Right lobe of liver (tissue), 6 donors: ENCODE measurements around the gene ARMC5. TPM values are rescaled to one million over a fixed set of nuclear protein-coding genes. Genes with fewer than 3 reads are reported as not detected.
"Not testable (repeated sequence)": the region's sequence is repeated elsewhere in the genome, so short reads cannot be mapped to it uniquely, and the experiment has no call there.

ENCODE experiments used
- ATAC-seq, 4 donors: fragments of 200-7000 bp; cut with Tn5 transposase; one replicate each; pipeline ENCODE4 v1.9.1; 2020; ENCODE audit warnings: mild to moderate bottlenecking in 4 of 4, moderate library complexity in 4 of 4
- DNase-seq, 3 donors: peaks; one replicate each; pipeline ENCODE4 v3.0.0-alpha.2; 2020
- H3K27ac ChIP-seq, 3 donors: fragments of 200-600 bp; one replicate each; pipeline ENCODE4 v1.8.0; 2022
- H3K27me3 ChIP-seq, 2 donors: fragments of 200-600 bp; one replicate each; pipeline ENCODE4 v1.8.0; 2022
- H3K36me3 ChIP-seq, 4 donors: fragments of 200-600 bp; sonication (generic) in 1 of 4; one replicate each; pipeline versions ENCODE4 v1.5.1 to v1.8.0; 2017 to 2022; ENCODE audit warnings: control low read depth in 1 of 4
- H3K4me1 ChIP-seq, 4 donors: fragments of 200-600 bp; sonication (generic) in 1 of 4; one replicate each; pipeline versions ENCODE4 v1.5.1 to v1.8.0; 2017 to 2022; ENCODE audit warnings: control low read depth in 1 of 4
- H3K4me3 ChIP-seq, 3 donors: fragments of 200-600 bp; one replicate each; pipeline ENCODE4 v1.8.0; 2022
- H3K9me3 ChIP-seq, 4 donors: fragments of 200-600 bp; sonication (generic) in 1 of 4; one replicate each; pipeline versions ENCODE4 v1.5.1 to v1.8.0; 2017 to 2022; ENCODE audit warnings: control low read depth in 1 of 4
- POLR2A ChIP-seq: fragments of 450-650 bp; IDR thresholded peaks from one replicate; pipeline ENCODE4 v1.6.1; 2017; ENCODE audit warnings: antibody characterized with exemption, mild to moderate bottlenecking
- WGBS: methylation state at CpG from one replicate; pipeline ENCODE4 v1.1.6; 2018; ENCODE audit warnings: low coverage, low lambda C conversion rate; ENCODE audit not compliant: insufficient coverage; ENCODE audit errors: missing lambda C conversion rate; 5-methylcytosine and 5-hydroxymethylcytosine counted together
- intact Hi-C, 2 donors: fragments of 100-400 bp; cut with DNase I; formaldehyde crosslinking; loops; one replicate each; pipeline versions ENCODE4 v1.11.2 to v1.14.1; 2022
- total RNA-seq, 6 experiments: library from RNA; depleted of rRNA in 2 of 6; stranded (reverse); fragments of >200 nt in 2 of 6; fragmentation: NEBNext Ultra II Directional in 3 of 6; extraction: Animal tissue kit (Norgen Biotek cat#: 25700) in 3 of 6; gene quantifications; one replicate each; pipeline versions ENCODE4 v1.1.0 to v1.2.4, GENCODE V29; 2016 to 2023
- TF ChIP-seq, protein P1 (sequence below), 4 donors: fragments of 200-600 bp in 3 of 4; fragments of 450-650 bp in 1 of 4; IDR thresholded peaks; one replicate each; pipeline versions ENCODE4 v1.5.1 to v1.8.0; 2016 to 2022; ENCODE audit warnings: antibody characterized with exemption in 4 of 4, mild to moderate bottlenecking in 2 of 4
- donor health status: DM: no; HTN: yes; CAD: no.
- donor health status: DM: no; HTN: no; CAD: no.
- donor health status: DM: no; HTN: no; CAD: no.
- donor health status: DM: no; HTN: yes; CAD: no.
- donor health status: DM: no; HTN: yes; CAD: no.

ARMC5 gene
- total RNA-seq, 6 experiments from 2014 or later = 3.9 to 20.9 (median 11.0) TPM

DNA sequence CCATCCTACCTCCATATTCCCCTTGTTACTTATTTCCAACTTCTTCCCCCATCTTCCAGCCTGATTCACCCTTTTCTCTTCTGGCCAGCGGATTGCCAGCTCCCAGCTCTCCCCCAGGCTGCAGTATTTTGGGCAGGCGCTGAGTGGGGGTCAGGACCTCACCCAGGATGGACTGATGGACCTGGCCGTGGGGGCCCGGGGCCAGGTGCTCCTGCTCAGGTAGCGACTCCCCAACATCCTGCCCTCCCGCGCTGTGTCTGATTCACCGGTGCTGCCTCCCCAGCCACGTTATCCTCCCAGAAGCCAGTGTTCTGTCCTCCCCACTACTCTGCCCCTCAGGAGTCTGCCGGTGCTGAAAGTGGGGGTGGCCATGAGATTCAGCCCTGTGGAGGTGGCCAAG is 46.6 kb upstream of the ARMC5 start:
- no peak for ATAC-seq
- H3K4me1 ChIP-seq = no peaks in the 10 kb centered on the region
- intact Hi-C loops = no loop called here
- H3K27me3 ChIP-seq = no peaks in the 10 kb centered on the region
- no peaks in the 10 kb centered on the region for H3K9me3 ChIP-seq
- no peak for TF ChIP-seq POLR2A
- TF ChIP-seq, protein P1, sequence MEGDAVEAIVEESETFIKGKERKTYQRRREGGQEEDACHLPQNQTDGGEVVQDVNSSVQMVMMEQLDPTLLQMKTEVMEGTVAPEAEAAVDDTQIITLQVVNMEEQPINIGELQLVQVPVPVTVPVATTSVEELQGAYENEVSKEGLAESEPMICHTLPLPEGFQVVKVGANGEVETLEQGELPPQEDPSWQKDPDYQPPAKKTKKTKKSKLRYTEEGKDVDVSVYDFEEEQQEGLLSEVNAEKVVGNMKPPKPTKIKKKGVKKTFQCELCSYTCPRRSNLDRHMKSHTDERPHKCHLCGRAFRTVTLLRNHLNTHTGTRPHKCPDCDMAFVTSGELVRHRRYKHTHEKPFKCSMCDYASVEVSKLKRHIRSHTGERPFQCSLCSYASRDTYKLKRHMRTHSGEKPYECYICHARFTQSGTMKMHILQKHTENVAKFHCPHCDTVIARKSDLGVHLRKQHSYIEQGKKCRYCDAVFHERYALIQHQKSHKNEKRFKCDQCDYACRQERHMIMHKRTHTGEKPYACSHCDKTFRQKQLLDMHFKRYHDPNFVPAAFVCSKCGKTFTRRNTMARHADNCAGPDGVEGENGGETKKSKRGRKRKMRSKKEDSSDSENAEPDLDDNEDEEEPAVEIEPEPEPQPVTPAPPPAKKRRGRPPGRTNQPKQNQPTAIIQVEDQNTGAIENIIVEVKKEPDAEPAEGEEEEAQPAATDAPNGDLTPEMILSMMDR (IDR thresholded peaks at IDR 0.05) = no peak
- WGBS = 60% methylated on average over 4 of the region's 10 CpGs
- H3K4me3 ChIP-seq = no peak overlapping the region
- DNase-seq = no peak
- H3K36me3 ChIP-seq = no peaks in the 10 kb centered on the region
- no peak overlapping the region for H3K27ac ChIP-seq

DNA sequence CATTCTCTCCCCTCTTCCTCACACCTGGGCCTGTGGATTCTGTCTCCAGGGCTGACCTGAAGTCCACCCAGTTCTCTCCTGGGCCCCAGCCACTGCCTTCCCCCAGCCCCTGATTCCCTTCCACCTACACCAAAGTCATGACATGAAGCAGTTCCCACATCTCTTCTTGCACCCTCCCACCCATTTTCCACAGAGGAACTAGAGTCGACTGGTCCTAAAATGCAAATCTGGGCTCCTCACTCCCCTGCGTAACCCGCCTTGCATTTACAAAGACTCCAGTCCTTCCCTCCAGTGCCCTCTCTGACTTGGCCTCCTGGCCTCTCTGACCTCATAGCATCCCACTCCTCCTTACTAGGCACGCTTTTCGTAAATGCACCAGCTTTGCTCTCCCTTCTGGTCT is 45.9 kb upstream of the ARMC5 start:
- Histone ChIP-seq H3K36me3 (no peaks in the 10 kb centered on the region), H3K4me3 (no peak overlapping the region), H3K9me3 (no peaks in the 10 kb centered on the region), H3K27me3 (no peaks in the 10 kb centered on the region), H3K4me1 (no peaks in the 10 kb centered on the region), H3K27ac (no peak overlapping the region)
- TF ChIP-seq, protein P1 (IDR thresholded peaks at IDR 0.05) = no peak
- TF ChIP-seq POLR2A = no peak
- 93% methylated on average over 3 of the region's 5 CpGs for WGBS
- DNase-seq (no peak), ATAC-seq (no peak)
- intact Hi-C loops = no loop called here

DNA sequence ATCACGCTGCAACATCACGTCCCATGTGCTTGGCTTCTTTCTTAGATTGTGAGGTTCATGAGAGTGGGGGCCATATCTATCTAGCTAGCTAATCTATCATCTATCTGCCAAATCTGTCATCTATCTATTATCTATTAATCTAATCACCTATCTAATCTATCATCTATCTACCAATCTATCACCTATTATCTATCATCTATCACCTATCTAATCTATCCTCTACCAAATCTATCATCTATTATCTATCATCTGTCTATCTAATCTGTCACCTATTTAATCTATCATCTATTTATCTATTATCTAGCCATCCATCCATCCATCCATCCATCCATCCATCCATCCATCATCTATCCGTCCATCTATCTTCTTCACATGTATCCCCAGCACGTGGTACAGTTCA is 45.4 kb upstream of the ARMC5 start:
- WGBS = 59% methylated on average over 2 of the region's 4 CpGs
- Histone ChIP-seq H3K27me3 (no peaks in the 10 kb centered on the region), H3K36me3 (no peaks in the 10 kb centered on the region), H3K4me1 (no peaks in the 10 kb centered on the region), H3K4me3 (no peak overlapping the region), H3K27ac (no peak overlapping the region), H3K9me3 (no peaks in the 10 kb centered on the region)
- TF ChIP-seq, protein P1 (IDR thresholded peaks at IDR 0.05) = no peak
- no peak for TF ChIP-seq POLR2A
- ATAC-seq (no peak), DNase-seq (no peak)
- intact Hi-C loops = no loop called here

DNA sequence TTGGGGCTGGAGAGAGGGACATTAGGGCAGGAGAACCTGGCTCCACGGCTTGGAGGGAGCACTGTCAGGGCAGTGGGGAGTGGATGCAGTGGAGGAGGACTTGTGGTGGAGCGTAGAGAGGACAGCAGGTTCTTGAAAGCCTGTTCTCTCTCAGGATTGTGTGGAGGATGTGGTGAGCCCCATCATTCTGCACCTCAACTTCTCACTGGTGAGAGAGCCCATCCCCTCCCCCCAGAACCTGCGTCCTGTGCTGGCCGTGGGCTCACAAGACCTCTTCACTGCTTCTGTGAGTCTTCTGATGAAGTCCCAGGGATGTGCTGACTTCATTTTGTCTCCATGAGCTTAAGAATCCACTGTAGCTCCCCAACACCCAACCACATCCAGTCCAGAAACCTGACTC is 44.6 kb upstream of the ARMC5 start:
- Histone ChIP-seq H3K27ac (no peak overlapping the region), H3K9me3 (no peaks in the 10 kb centered on the region), H3K4me3 (no peak overlapping the region), H3K4me1 (no peaks in the 10 kb centered on the region), H3K36me3 (no peaks in the 10 kb centered on the region), H3K27me3 (no peaks in the 10 kb centered on the region)
- WGBS = 80% methylated on average over 1 of the region's 4 CpGs
- ATAC-seq (peak in 1 of 4 donors; percentile 35), DNase-seq (no peak)
- TF ChIP-seq, protein P1 (IDR thresholded peaks at IDR 0.05) = no peak
- no peak for TF ChIP-seq POLR2A
- intact Hi-C loops = no loop called here

DNA sequence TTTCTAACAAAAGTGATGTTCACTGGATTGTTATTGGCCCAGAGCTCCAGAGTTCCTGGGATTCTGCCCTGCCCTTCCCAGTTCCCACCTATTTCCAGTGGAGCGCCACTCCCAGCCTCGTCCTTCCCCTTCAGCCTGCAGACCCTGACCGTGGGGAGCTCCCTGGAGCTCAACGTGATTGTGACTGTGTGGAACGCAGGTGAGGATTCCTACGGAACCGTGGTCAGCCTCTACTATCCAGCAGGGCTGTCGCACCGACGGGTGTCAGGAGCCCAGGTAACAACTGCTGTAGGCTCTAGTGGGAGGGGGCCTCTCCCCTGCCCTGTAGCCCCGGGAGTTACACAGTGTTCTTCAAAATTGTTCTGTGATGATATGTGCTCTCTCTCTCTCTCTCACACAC is 42.9 kb upstream of the ARMC5 start:
- Histone ChIP-seq H3K27me3 (no peaks in the 10 kb centered on the region), H3K36me3 (no peaks in the 10 kb centered on the region), H3K27ac (no peak overlapping the region), H3K9me3 (no peaks in the 10 kb centered on the region), H3K4me1 (no peaks in the 10 kb centered on the region), H3K4me3 (no peak overlapping the region)
- no peak for ATAC-seq
- intact Hi-C loops = no loop called here
- TF ChIP-seq POLR2A = no peak
- TF ChIP-seq, protein P1 (IDR thresholded peaks at IDR 0.05) = no peak
- DNase-seq = no peak
- WGBS = 53% methylated on average over 4 of the region's 11 CpGs

DNA sequence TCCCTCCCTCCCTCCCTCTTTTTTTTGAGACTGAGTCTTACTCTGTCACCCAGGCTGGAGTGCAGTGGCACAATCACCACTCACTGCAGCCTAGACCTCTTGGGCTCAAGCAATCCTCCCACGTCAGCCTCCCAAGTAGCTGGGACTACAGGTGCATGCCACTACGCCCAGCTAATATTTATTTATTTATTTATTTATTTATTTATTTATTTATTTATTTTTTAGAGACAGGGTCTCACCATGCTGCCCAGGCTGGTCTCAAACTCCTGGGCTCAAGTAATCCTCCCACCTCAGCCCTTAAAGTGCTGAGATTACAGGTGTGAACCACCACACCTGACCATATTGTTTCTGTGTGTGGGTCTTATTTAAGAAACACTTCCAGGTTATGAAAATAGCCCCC is 42.3 kb upstream of the ARMC5 start:
- ATAC-seq, H3K36me3 ChIP-seq, H3K4me3 ChIP-seq, H3K27ac ChIP-seq, H3K9me3 ChIP-seq, DNase-seq, intact Hi-C loops, H3K4me1 ChIP-seq, H3K27me3 ChIP-seq: not testable (repeated sequence)
- 79% methylated on average over 2 of the region's 2 CpGs for WGBS
